Ishikawa (cell line): ENCODE data around the gene DDX5.

Source experiments
- CEBPB ChIP-seq: IDR thresholded peaks from 2 replicates; pipeline ENCODE4 v1.6.1; 2012
- CREB1 ChIP-seq: IDR thresholded peaks from 2 replicates; pipeline ENCODE4 v1.6.1; 2012; ENCODE audit warnings: low read depth
- EGR1 ChIP-seq: IDR thresholded peaks from 2 replicates; pipeline ENCODE4 v1.6.1; 2012
- EP300 ChIP-seq: IDR thresholded peaks from 2 replicates; pipeline ENCODE4 v1.6.1; 2012; ENCODE audit warnings: borderline replicate concordance
- FOXM1 ChIP-seq: IDR thresholded peaks from 2 replicates; pipeline ENCODE4 v1.6.1; 2012; ENCODE audit warnings: low read depth, borderline replicate concordance
- MAX ChIP-seq: IDR thresholded peaks from 2 replicates; pipeline ENCODE4 v1.6.1; 2012
- NFIC ChIP-seq: IDR thresholded peaks from 2 replicates; pipeline ENCODE4 v1.6.1; 2012
- RAD21 ChIP-seq: IDR thresholded peaks from 2 replicates; pipeline ENCODE4 v1.6.1; 2012; ENCODE audit warnings: low read depth
- TAF1 ChIP-seq: IDR thresholded peaks from 2 replicates; pipeline ENCODE4 v1.6.1; 2012; ENCODE audit warnings: low read depth, mild to moderate bottlenecking
- TCF12 ChIP-seq: IDR thresholded peaks from 2 replicates; pipeline ENCODE4 v1.6.1; 2012; ENCODE audit warnings: low read depth
- TEAD4 ChIP-seq: IDR thresholded peaks from 2 replicates; pipeline ENCODE4 v1.6.1; 2012
- YY1 ChIP-seq: IDR thresholded peaks from 2 replicates; pipeline ENCODE4 v1.6.1; 2012; ENCODE audit warnings: low read depth
- ZBTB7A ChIP-seq: IDR thresholded peaks from 2 replicates; pipeline ENCODE4 v1.6.1; 2012; ENCODE audit warnings: low read depth
- TF ChIP-seq, protein P1 (sequence below): IDR thresholded peaks from 2 replicates; pipeline ENCODE4 v1.6.1; 2012; ENCODE audit warnings: low read depth, mild to moderate bottlenecking
- TF ChIP-seq, protein P2 (sequence below): IDR thresholded peaks from 2 replicates; pipeline ENCODE4 v1.6.1; 2012

The DDX5 gene

GRCh38 chr17:64457156-64457555 lies 48.9 kb downstream of the DDX5 start:
- no peak for TF ChIP-seq MAX
- TF ChIP-seq ZBTB7A = no peak
- no peak for TF ChIP-seq FOXM1
- TF ChIP-seq TCF12 = no peak
- TF ChIP-seq EGR1 = no peak

DNA sequence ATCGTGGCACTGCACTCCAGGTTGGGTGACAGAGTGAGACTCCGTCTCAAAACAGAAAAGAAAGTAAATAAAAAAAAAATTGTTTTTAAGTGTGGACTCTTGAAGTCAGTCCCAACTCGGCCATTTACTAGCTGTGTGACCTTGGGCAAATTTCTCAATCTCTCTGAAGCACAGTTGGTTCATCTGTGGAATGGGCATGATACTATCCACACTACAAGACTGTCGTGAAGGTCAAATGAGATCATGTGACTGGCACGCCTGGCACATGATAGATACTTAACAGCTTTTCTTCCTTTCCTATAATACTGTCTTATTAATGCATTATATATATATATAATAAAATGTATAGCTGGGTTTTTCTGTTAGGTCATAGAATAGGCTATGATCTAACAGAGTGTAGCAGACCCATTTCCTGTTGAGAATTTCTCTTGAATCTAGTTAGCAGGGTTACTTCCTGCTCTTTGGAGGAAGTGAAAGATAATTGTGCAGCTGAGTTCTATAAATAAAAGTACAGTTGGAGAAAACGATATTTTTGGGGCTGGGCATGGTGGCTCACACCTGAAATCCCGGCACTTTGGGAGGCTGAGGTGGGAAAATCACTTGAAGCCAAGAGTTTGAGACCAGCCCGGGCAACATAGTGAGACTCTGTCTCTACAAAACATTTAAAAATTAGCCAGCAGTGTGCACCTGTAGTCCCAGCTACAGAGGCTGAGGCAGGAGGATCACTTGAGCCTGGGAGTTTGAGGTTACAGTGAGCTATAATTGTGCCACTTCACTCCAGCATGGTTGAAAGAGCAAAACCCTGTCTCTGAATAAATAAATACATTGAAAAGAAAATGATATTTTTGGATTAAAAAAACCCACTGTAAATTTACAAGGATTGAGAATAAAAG lies 49.9 kb downstream of the DDX5 start:
- no peak for TF ChIP-seq RAD21
- no peak for TF ChIP-seq NFIC
- no peak for TF ChIP-seq MAX
- TF ChIP-seq CEBPB = no peak
- no peak for TF ChIP-seq EP300
- TF ChIP-seq, protein P1, sequence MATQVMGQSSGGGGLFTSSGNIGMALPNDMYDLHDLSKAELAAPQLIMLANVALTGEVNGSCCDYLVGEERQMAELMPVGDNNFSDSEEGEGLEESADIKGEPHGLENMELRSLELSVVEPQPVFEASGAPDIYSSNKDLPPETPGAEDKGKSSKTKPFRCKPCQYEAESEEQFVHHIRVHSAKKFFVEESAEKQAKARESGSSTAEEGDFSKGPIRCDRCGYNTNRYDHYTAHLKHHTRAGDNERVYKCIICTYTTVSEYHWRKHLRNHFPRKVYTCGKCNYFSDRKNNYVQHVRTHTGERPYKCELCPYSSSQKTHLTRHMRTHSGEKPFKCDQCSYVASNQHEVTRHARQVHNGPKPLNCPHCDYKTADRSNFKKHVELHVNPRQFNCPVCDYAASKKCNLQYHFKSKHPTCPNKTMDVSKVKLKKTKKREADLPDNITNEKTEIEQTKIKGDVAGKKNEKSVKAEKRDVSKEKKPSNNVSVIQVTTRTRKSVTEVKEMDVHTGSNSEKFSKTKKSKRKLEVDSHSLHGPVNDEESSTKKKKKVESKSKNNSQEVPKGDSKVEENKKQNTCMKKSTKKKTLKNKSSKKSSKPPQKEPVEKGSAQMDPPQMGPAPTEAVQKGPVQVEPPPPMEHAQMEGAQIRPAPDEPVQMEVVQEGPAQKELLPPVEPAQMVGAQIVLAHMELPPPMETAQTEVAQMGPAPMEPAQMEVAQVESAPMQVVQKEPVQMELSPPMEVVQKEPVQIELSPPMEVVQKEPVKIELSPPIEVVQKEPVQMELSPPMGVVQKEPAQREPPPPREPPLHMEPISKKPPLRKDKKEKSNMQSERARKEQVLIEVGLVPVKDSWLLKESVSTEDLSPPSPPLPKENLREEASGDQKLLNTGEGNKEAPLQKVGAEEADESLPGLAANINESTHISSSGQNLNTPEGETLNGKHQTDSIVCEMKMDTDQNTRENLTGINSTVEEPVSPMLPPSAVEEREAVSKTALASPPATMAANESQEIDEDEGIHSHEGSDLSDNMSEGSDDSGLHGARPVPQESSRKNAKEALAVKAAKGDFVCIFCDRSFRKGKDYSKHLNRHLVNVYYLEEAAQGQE = no peak
- TF ChIP-seq, protein P2, sequence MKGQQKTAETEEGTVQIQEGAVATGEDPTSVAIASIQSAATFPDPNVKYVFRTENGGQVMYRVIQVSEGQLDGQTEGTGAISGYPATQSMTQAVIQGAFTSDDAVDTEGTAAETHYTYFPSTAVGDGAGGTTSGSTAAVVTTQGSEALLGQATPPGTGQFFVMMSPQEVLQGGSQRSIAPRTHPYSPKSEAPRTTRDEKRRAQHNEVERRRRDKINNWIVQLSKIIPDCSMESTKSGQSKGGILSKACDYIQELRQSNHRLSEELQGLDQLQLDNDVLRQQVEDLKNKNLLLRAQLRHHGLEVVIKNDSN = no peak
- TF ChIP-seq CREB1 = no peak
- no peak for TF ChIP-seq FOXM1
- no peak for TF ChIP-seq TEAD4
- TF ChIP-seq EGR1 = no peak
- no peak for TF ChIP-seq TAF1
- TF ChIP-seq YY1 = no peak
- no peak for TF ChIP-seq ZBTB7A
- TF ChIP-seq TCF12 = no peak

DNA sequence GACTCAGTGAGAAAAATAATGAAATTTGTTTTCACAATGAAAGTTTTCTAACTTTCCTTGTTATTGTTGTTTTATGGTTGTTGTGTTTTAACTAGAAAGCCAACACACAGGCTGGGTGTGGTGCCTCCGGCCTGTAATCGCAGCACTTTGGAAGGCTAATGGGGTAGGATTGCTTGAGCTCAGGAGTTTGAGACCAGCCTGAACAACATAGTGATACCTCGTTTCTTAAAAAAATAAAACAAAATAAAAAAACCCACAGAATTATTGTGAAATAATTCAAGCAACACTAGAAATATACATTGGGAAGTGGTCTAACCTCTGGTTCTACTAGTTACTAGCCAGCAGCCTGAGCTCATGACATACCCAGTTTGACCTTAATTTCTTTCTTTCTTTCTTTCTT lies 56.5 kb downstream of the DDX5 start:
- no peak for TF ChIP-seq NFIC
- no peak for TF ChIP-seq FOXM1
- TF ChIP-seq EGR1 = no peak
- no peak for TF ChIP-seq EP300
- no peak for TF ChIP-seq YY1
- TF ChIP-seq MAX = no peak
- no peak for TF ChIP-seq RAD21
- TF ChIP-seq TCF12 = no peak
- no peak for TF ChIP-seq CEBPB

DNA sequence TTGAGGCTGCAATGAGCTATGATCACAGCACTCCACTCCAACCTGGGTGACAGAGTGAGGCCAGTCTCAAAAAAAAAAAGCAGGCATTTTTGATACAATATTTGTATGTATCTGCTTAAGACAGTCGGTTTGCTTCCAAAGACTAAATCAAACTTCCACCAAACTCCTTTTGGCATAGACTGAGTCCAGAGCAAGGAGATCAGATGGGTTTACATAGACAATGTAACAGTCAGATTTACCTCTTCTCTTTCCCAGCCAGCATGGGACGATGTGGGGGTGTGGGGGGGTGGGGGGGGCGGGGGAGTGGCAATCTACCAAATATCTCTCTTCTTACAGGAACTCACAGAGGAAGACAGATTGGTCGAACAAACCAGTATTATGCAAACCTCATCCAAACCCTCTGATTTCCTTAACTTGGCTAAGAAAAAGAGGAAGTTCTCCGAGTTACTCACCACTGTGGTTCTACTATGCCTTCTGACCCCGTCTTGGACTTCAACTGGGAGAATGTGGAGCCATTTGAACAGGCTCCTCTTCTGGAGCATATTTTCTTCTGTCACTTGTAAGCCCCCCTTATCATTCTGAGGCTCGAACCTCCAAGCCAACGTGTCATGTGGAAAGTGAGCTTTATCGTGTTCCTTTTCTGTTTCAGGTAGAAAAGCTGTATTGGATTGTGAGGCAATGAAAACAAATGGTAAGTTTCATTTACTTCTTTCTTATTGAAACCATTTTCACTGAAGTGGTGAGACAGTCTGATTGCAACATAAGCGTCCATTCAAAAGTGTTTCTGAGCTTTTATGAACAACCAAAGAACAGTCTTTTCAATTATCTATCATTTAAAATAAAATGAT lies 57.2 kb downstream of the DDX5 start, which contains the start of gene MILR1:
Gene MILR1, plus strand, starts transcription at position 451 of the 848 bp plus-strand sequence. Its CDS starts 54 bp downstream, at position 505.
- TF ChIP-seq MAX = no peak
- TF ChIP-seq TAF1 = no peak
- TF ChIP-seq YY1 = no peak
- no peak for TF ChIP-seq TCF12
- TF ChIP-seq, protein P2 = no peak
- TF ChIP-seq EGR1 = no peak
- TF ChIP-seq, protein P1 = no peak
- no peak for TF ChIP-seq FOXM1
- TF ChIP-seq ZBTB7A = no peak
- no peak for TF ChIP-seq RAD21
- no peak for TF ChIP-seq EP300
- no peak for TF ChIP-seq CREB1
- no peak for TF ChIP-seq CEBPB
- no peak for TF ChIP-seq NFIC
- TF ChIP-seq TEAD4 = no peak
